HG02759 (cell line): ENCODE results near the gene IRF1.
A peak's percentile ranks its signal among the peaks of the same experiment; 100 is the strongest.
"Not testable (repeated sequence)": the region's sequence is repeated elsewhere in the genome, so short reads cannot be mapped to it uniquely, and the experiment has no call there.

Source experiments
- ATAC-seq: cut with Tn5 transposase; IDR thresholded peaks from one replicate; pipeline ENCODE4 v1.9.1; 2021; ENCODE audit warnings: mild to moderate bottlenecking, moderate library complexity; ENCODE audit not compliant: unreplicated experiment

The IRF1 gene

DNA sequence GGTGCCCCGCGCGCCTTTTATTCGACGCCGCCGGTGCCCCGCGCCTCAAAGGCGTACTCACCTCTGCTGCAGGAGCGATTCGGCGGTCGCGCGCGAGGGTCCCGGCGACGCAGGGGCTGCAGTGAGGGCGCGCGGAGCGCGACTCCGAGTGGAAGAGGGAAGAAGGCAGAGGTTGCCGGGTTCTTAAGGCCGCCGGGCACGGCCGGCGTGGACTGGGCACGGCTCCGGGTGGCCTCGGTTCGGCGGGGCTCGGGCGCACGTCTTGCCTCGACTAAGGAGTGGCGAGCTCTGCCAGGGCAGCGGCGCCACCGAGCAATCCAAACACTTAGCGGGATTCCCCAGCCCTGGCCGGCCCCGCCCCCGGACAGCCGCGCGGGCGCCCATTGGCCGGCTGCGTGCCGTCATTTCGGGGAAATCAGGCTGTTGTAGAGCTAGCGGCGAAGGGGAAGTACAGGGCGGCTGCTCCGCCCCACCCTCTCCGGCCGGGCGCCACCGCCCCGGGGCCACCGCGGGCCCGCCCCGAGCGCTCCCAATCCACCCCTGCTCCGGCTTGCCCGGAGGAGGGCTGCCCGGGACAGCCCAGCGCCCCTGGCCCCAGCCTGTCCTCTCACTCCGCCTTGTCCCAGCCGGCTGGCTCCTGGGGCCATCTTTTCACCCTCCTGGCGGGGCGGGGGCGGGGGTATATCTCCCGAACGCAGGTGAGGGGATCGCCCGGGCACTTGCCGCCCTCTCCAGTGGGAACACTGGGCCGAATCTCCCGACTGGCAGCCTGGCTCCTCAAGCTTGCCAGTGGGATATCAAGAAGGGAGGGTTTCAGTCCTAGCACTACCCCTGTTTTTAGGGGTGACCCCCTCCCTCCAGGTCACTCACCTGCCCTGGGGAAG is at the start of gene IRF1:
IRF1 (minus strand) TSS at position 290 of the 884 bp plus-strand sequence. CDS start 1,295 bp downstream, outside the sequence.
- peak; percentile 82 for ATAC-seq

DNA sequence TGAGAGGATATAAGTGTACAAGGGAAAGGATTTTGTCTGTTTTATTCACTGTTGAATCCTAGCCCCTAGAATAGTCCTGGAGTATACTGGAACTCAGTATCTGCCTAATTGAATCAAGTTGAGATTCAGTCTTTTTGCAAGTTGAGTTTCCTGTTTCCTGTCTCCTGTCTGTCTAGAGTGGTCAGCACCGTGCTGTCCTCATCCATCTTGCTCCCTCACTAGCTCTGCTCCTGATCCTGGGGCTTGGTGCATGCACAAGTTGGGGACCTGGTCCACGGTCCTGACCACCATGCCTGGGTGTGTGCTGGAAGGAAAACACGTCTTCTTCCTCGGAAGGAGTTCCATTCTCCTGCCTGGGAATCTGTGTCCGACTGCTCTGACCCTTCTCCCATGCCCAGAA is 49.6 kb upstream of the IRF1 start:
- no peak for ATAC-seq

DNA sequence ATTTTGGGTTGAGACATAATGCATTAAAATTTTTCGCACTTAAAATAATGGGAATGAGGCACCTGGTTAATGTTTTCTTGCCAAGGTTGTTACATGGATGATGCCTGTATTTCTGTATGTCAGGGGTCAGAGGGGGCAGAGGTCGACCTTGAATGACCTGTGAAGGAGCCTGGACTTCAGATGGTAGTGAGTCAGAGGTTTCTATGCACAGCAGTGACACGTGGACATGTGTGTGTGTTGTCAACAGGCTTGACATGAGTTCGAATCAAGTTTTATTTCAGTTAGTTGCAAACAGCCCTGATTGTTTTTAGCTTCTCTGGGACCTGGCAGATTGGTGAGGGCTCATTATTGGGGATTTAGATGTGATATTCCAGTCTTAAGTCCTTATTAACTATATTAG is 49.1 kb upstream of the IRF1 start:
- ATAC-seq, result no peak

DNA sequence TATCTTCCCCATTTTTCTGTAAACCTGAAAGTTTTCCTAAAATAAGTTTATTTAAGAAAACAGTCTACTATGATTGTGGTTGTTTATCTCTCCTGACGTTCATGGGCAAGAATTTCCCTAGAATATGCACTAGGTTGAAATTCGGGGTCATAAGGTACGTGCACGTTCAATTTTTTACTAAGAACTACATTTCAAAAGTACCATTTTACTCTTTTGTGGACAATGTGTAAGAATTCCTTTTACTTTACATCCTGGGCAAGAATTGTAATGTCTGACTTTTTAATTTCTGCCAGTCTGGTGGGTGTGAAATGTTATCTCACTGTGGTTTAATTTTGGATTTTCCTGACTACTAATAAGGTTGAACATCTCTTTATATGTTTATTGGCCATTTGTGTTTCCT is 40.4 kb upstream of the IRF1 start:
- no peak for ATAC-seq

DNA sequence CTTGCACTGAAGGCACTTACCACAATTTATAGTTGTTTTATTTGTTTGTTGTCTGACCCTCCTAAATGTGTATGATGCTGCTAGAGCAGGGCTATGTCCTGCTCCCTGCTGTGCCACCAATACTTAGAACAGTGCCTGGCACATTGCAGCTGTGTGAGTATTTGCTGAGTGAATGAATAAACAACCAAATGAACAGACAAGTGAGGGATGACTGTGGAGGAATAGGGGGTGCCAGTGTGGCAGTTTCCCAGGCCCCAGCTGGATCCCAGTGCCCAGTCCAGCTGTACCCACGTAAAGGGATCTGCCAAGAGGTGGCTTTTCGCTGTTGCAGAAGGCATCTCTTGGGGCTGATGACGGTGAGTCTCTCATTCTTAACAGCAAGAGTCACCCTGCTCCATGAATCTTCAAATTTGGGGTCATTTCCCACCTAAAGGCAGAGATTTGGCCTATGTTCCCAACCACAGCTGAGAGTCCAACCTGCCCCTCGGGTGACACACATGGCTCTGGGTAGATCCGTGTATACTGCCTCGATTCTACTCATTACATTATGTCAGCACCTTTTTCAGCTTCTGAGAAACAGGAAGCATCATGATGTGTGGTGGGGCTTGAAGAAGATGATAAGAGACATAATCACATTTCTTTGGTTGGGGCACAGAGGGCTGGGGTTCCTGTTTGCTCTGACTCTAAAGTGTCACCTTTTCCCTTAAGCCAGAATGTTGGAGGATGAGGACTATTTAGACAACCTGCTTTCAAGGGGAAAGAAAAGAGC is 38.5 kb upstream of the IRF1 start:
- no peak for ATAC-seq

DNA sequence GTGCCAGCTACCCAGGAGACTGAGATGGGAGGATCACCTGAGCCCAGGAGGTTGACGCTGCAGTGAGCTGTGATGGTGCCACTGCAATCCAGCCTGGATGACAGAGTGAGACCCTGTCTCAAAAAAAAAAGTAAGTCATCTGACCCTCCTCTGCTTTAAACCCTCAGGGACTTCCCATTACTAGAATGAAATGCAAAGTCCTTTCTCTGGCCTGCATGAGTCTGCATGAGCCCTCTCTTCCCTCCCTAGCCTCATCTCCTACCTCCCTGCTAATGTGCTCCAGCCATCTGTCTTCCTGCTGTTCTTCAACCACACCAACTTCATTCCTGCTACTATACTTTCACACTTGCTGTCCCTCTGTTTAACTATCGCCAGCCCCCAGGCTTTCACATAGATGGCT is 37.4 kb upstream of the IRF1 start:
- ATAC-seq, result no peak

GRCh38 chr5:132526974-132527564 is 36.5 kb upstream of the IRF1 start:
- ATAC-seq, result no peak

GRCh38 chr5:132526290-132526973 is 35.9 kb upstream of the IRF1 start:
- peak; percentile 38 for ATAC-seq

- peak; percentile 75 for ATAC-seq
Measured at GRCh38 chr5:132525299-132525724, 34.7 kb upstream of the IRF1 start.

GRCh38 chr5:132524877-132525276 is 34.3 kb upstream of the IRF1 start:
- ATAC-seq, result not testable (repeated sequence)

DNA sequence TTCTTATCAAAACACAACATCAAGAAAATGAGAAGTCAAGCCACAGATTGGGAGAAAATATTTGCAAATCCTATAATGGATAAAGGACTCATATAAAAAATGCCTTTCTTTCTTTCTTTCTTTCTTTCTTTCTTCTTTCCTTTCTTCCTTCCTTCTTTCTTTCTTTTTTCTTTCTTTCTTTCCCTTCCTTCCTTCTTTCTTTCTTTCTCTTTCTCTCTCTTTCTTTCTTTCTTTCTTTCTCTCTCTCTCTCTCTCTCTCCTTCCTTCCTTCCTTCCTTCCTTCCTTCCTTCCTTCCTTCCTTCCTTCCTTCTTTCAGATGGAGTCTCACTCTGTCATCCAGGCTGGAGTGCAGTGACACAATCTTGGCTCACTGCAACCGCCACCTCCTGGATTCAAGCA is 31.5 kb upstream of the IRF1 start:
- not testable (repeated sequence) for ATAC-seq

GRCh38 chr5:132513618-132514336 is 23.2 kb upstream of the IRF1 start:
- ATAC-seq, result not testable (repeated sequence)

DNA sequence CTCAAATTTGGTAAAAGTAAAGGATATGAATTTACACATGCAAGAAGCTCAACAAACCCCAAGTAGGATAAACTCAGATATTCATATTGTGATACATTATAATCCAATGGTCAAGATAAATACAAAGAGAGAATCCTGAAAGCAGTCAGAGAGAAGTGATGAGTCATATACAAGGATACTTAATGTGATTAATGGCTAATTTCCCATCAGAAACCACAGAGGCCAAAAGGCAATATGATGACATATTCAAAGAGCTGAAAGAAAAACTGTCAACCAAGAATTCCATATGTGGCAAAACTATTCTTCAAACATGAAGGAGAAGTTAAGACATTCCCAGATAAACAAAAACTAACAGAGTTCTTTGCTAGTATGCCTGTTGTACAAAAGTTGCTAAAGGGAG is 19.5 kb upstream of the IRF1 start:
- ATAC-seq, result no peak

DNA sequence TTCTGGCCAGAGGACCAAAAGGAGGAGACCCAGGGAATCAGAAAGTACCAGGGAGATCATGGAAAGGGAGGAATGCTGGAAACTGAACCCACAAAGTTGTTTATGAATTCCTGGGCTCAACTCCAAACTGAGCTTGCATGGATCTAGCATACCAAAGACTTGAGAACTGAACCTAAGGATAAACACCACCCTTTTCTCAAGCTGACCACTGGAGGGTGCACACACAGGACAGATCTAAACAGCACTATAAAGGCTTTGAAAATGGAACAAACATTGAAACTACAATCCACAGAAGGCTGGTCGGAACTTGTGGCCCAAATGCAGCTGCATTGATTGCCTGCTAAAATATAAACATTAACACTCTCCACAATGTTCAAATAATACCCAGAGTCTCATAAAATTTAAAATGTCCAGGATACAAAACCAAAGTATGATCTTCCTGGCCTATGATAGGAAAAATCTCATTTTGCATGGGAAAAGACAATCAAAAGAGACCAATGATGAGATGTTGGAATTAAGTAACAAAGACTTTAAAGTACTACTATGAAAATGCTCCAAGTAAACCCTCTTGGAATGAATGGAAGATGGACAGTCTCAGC is 15.6 kb upstream of the IRF1 start:
- ATAC-seq, result no peak

DNA sequence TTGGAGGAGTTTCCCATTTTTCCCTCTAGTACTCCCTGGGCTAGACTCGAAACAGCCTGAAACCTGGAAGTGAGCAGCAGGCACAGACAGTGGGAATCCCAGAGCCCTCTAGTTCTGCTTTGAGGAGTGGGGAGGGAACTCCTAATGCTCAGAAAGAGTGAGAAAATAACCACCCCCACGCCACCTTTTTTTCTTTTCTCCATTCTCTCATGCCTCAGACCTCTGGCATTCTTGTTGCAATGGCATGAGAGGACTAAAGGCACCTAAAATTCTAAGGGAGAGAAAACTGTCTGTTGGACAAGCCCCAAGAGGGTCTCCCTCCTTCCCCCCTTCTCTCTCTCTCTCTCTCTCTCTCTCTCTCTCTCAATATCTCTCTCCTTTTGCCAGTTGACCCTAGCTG is 15.1 kb upstream of the IRF1 start:
- no peak for ATAC-seq

DNA sequence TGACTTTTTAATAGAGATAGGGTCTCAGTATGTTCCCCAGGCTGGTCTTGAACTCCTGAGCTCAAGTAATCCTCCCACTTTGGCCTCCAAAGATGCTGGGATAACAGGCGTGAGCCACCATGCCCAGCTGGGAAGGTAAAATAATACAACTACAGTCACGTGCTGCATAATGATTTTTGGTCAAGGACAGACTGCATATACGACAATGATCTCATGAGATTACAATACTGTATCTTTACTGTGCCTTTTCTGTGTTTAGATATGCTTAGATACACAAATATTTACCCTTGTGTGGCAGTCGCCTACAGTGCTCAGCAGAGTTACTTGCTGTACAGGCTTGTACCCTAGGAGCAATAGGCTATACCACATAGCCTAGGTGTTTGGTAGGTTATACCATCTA is 14.2 kb upstream of the IRF1 start:
- ATAC-seq, result no peak

GRCh38 chr5:132503244-132503643 is 12.7 kb upstream of the IRF1 start:
- no peak for ATAC-seq

DNA sequence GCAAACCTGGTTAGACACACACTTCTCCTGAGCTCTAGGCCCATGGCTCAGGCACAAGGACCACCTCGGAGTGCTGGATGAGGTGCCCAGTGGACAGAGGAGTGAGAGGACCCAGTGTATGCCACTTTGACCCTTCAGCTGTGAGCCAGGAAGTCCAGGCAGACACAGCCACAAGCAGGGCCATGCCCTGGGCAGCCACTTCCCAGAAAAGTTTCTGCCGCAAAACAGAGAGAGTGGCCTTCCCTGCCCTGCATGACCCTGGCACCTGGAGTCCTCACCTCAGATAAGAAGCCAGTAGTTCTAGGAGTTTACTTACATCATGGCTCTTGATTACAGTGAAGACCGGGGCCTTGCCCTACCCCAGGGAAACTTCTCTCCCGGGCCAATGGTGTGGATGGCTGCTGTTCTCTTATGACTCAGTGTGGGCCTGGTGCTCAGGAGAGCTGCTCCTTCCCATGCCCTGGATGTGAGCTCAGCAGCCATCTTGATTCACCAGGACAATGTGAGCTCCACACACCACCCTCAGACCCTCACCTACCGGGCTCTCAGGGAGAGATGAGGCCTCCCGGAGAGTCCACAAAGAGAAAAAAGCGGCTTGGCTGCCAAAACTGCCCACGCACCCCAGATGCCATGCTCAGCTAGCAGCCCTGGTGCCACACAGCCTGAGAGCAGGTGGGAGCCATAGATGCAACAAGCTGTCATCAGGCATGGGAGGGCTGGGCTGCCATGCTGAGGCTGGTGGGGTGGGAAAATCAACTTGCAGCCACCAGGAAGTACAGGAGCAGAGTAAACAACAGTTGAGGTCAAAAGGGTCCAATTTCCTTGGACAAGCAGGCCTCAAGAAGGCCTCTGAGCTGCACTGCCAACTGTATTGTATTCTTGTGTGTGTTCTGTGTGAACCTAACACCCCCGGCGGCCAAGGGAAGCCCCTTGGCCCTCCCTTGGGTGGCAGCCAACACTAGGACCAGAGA is 11.7 kb upstream of the IRF1 start:
- no peak for ATAC-seq

GRCh38 chr5:132501629-132501956 is 11.0 kb upstream of the IRF1 start:
- ATAC-seq, result no peak
